Measurements from ENCODE around the gene CAMK1G. TPM values are rescaled to one million over a fixed set of nuclear protein-coding genes. Genes with fewer than 3 reads are reported as not detected.

Gene CAMK1G
- total and polyA plus RNA-seq, 9 of the 15 experiments (the other 6 are each of a cell fraction or from before 2014, with no cell fraction given) = not detected

GRCh38 chr1:209611771-209612570 lies 28.5 kb downstream of the CAMK1G start:
- TF ChIP-seq YY1 (IDR thresholded peaks at IDR 0.05; ENCODE audit: borderline replicate concordance in 1 of 3, control insufficient read depth in 1 of 3, extremely low read depth in 1 of 3, insufficient read depth in 3 of 3, insufficient read length in 1 of 3, insufficient replicate concordance in 2 of 3, low read depth in 1 of 3, low read length in 2 of 3) = peak in 1 of 3 experiments; percentile 75
- TF ChIP-seq ETS1 (conservative IDR thresholded peaks at IDR 0.05; ENCODE audit: control insufficient read depth, low read depth, low read length) = no peak
- peak; percentile 16 to 46 (median 17); a peak in 2 of 6 replicates for TF ChIP-seq CTCF (IDR thresholded peaks at IDR 0.05 in 2 of 3, conservative IDR thresholded peaks at IDR 0.05 in 1 of 3; ENCODE audit: insufficient read depth in 2 of 3, low read depth in 1 of 3, low read length in 3 of 3)
- H3K9me1 ChIP-seq (ENCODE audit: control insufficient read depth, insufficient read depth, low read length) = no peaks in the 10 kb centered on the region
- no peak for FAIRE-seq

More at GRCh38 chr1:209611771-209612570, 28.5 kb downstream of the CAMK1G start:
- H3K4me3 ChIP-seq = no peak overlapping the region
- H3K4me2 ChIP-seq (ENCODE audit: insufficient read depth, low read length) = no peak overlapping the region
- H4K20me1 ChIP-seq (replicated peaks; ENCODE audit: control insufficient read depth, insufficient read depth, low read length) = no peaks in the 10 kb centered on the region; the same call in 1 of the 2 replicates
- H3K27ac ChIP-seq (ENCODE audit: extremely low read depth, low read depth, low read length) = no peak overlapping the region
- ATAC-seq (peak; percentile 63), DNase-seq (ENCODE audit: extremely low read depth in 1 of 4, low spot score in 3 of 4) (peak in 1 of 4 experiments; percentile 23)
- no peak overlapping the region for H2AFZ ChIP-seq (ENCODE audit: low read depth, low read length)
- intact Hi-C loops (cut with micrococcal nuclease) (no loop called here), in situ Hi-C loops (cut with MboI) (no loop called here)
- no peaks in the 10 kb centered on the region for H3K79me2 ChIP-seq (ENCODE audit: control insufficient read depth, insufficient read depth, low read length)
- CTCF ChIA-PET (ENCODE audit: low intra/inter-chr PET ratio) = no interaction called here
- WGBS (ENCODE audit: insufficient coverage, low coverage, missing lambda C conversion rate) = under 1% methylated on average over 13 of the region's 13 CpGs
- no peaks in the 10 kb centered on the region for H3K9me3 ChIP-seq (replicated peaks; ENCODE audit: control insufficient read depth, insufficient read depth, low read depth, low read length)
- H3K4me1 ChIP-seq (replicated peaks in 1 of 2; ENCODE audit: control insufficient read depth in 2 of 2, insufficient read depth in 2 of 2, low read length in 2 of 2) = no peaks in the 10 kb centered on the region
- POLR2A ChIA-PET = no interaction called here
- H3K9ac ChIP-seq (ENCODE audit: insufficient read depth in 1 of 2, low read depth in 2 of 2, low read length in 2 of 2) = no peak overlapping the region
- H3K36me3 ChIP-seq (ENCODE audit: control insufficient read depth, insufficient read depth, low read length) = no peaks in the 10 kb centered on the region
- peaks cover 23 to 85% of the 10 kb centered on the region in 2 experiments; a peak in 4 of 5 replicates for H3K27me3 ChIP-seq (ENCODE audit: control insufficient read depth in 2 of 2, insufficient read depth in 2 of 2, low read length in 2 of 2)
- BruUV-seq (replicated peaks) = no TSS peak
